Glutamatergic neuron (in vitro differentiated cells): ENCODE data around the gene ROR2. TPM values are rescaled to one million over a fixed set of nuclear protein-coding genes. Genes with fewer than 3 reads are reported as not detected.

Source experiments
- DNase-seq: peaks from one replicate; pipeline ENCODE4 v3.0.0; 2022
- H3K27ac Mint-ChIP-seq: one replicate; pipeline ENCODE4 v1.8.0; 2020; ENCODE audit warnings: mild to moderate bottlenecking, mixed read lengths, inconsistent platforms; ENCODE audit not compliant: unreplicated experiment
- H3K27me3 Mint-ChIP-seq: one replicate; pipeline ENCODE4 v1.8.0; 2020; ENCODE audit warnings: mild to moderate bottlenecking, moderate library complexity, mixed read lengths, inconsistent platforms; ENCODE audit not compliant: unreplicated experiment
- H3K36me3 Mint-ChIP-seq: one replicate; pipeline ENCODE4 v1.8.0; 2020; ENCODE audit warnings: mild to moderate bottlenecking, mixed read lengths, inconsistent platforms; ENCODE audit not compliant: unreplicated experiment
- H3K4me1 Mint-ChIP-seq: one replicate; pipeline ENCODE4 v1.8.0; 2020; ENCODE audit warnings: mild to moderate bottlenecking, low read depth, mixed read lengths, inconsistent platforms; ENCODE audit not compliant: unreplicated experiment
- H3K4me3 Mint-ChIP-seq: one replicate; pipeline ENCODE4 v1.8.0; 2020; ENCODE audit warnings: mild to moderate bottlenecking, mixed read lengths, inconsistent platforms; ENCODE audit not compliant: unreplicated experiment
- H3K9me3 Mint-ChIP-seq: one replicate; pipeline ENCODE4 v1.8.0; 2020; ENCODE audit warnings: mild to moderate bottlenecking, moderate library complexity, mixed read lengths, inconsistent platforms; ENCODE audit not compliant: unreplicated experiment
- CTCF ChIP-seq: fragments of 200-600 bp; sonication (generic); IDR thresholded peaks from one replicate; pipeline ENCODE4 v1.5.0; 2021; ENCODE audit not compliant: partially characterized antibody, unreplicated experiment
- total RNA-seq: library from RNA; stranded (reverse); fragmentation: NEBNext Ultra II Directional; extraction: Animal tissue kit (Norgen Biotek cat#: 25700); gene quantifications from one replicate; pipeline ENCODE4 v1.2.1, GENCODE V29; 2021; ENCODE audit not compliant: unreplicated experiment

The ROR2 gene
- total RNA-seq, 1 donor from 2014 or later: 51.1 TPM

GRCh38 chr9:91903126-91903911 lies 46.7 kb downstream of the ROR2 start:
- peaks cover 60% of the 10 kb centered on the region for H3K4me1 Mint-ChIP-seq
- no peaks in the 10 kb centered on the region for H3K36me3 Mint-ChIP-seq
- H3K9me3 Mint-ChIP-seq: peaks cover 8% of the 10 kb centered on the region
- peak overlapping the region; percentile 20 for H3K4me3 Mint-ChIP-seq
- H3K27me3 Mint-ChIP-seq: peaks cover 7% of the 10 kb centered on the region
- no peak for TF ChIP-seq CTCF
- H3K27ac Mint-ChIP-seq: peak overlapping the region; percentile 77
- no peak for DNase-seq

- Mint-ChIP-seq H3K27me3 (peaks cover 8% of the 10 kb centered on the region), H3K9me3 (peaks cover 8% of the 10 kb centered on the region), H3K27ac (peak overlapping the region; percentile 82), H3K36me3 (no peaks in the 10 kb centered on the region), H3K4me3 (peak overlapping the region; percentile 44), H3K4me1 (peaks cover 58% of the 10 kb centered on the region)
- DNase-seq: no peak
- TF ChIP-seq CTCF: no peak
These were observed 47.4 kb downstream of the ROR2 start for GRCh38 chr9:91902475-91903125.

DNA sequence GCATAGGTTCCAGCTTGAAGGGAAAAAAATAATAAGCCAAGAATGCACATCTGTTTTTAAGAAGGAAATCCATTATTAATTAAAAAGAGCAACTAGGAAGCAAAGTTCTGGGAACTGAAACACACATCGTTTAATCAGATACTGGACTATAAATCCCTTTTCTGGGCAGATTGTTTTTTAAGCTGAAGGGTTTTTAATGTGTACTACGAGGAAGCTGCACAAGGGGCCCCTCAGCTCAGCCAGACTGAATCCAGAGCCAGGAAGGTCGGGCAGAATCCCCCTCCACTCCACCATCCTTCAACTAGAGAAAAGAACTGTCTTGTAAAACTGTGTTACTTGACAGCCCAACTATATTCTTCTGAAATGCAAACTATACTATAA lies 49.2 kb downstream of the ROR2 start:
- H3K27me3 Mint-ChIP-seq: peaks cover 8% of the 10 kb centered on the region
- H3K4me1 Mint-ChIP-seq: peaks cover 63% of the 10 kb centered on the region
- peak overlapping the region; percentile 51 for H3K4me3 Mint-ChIP-seq

GRCh38 chr9:91900055-91900796 lies 49.8 kb downstream of the ROR2 start:
- peaks cover 63% of the 10 kb centered on the region for H3K4me1 Mint-ChIP-seq
- TF ChIP-seq CTCF: no peak
- peaks cover 8% of the 10 kb centered on the region for H3K27me3 Mint-ChIP-seq
- peak overlapping the region; percentile 77 for H3K4me3 Mint-ChIP-seq
- H3K27ac Mint-ChIP-seq: peak overlapping the region; percentile 93
- H3K36me3 Mint-ChIP-seq: no peaks in the 10 kb centered on the region
- DNase-seq: peak; percentile 63
- peaks cover 8% of the 10 kb centered on the region for H3K9me3 Mint-ChIP-seq

More for the DNA sequence above, 49.2 kb downstream of the ROR2 start:
- Mint-ChIP-seq H3K9me3 (peaks cover 8% of the 10 kb centered on the region), H3K36me3 (no peaks in the 10 kb centered on the region), H3K27ac (peak overlapping the region; percentile 75)
- TF ChIP-seq CTCF: no peak
- no peak for DNase-seq

DNA sequence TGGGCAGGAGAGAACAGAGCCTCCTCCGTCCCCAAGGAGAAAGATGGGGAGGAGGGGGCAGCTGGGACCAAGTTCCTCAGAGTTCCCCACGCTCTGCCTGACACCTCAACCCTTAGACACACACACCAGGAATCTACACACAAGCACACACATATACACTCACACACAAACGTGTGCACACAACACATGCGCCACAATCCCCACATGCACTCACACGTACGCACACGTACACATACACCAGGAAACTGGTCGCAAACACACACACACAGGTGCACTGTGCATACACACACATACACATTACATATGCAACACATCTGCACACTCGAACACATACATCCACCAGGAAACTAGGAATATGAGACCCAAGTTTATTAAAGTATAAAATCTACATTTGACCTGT lies 50.4 kb downstream of the ROR2 start:
- H3K36me3 Mint-ChIP-seq: no peaks in the 10 kb centered on the region
- peak overlapping the region; percentile 77 for H3K4me3 Mint-ChIP-seq
- peaks cover 63% of the 10 kb centered on the region for H3K4me1 Mint-ChIP-seq
- peaks cover 8% of the 10 kb centered on the region for H3K27me3 Mint-ChIP-seq
- H3K27ac Mint-ChIP-seq: peak overlapping the region; percentile 93
- no peak for DNase-seq
- TF ChIP-seq CTCF: no peak
- H3K9me3 Mint-ChIP-seq: peaks cover 8% of the 10 kb centered on the region
